ENCODE data around the gene KRT6B.

- TF ChIP-seq CTCF (conservative IDR thresholded peaks at IDR 0.05; ENCODE audit: low read length) (no peak), EZH2phosphoT487 (IDR thresholded peaks at IDR 0.05; ENCODE audit: borderline replicate concordance) (no peak)
Measured at GRCh38 chr12:52487211-52487610, 35.3 kb upstream of the KRT6B start.
